ENCODE data around the gene SKIC8.

Gene SKIC8

DNA sequence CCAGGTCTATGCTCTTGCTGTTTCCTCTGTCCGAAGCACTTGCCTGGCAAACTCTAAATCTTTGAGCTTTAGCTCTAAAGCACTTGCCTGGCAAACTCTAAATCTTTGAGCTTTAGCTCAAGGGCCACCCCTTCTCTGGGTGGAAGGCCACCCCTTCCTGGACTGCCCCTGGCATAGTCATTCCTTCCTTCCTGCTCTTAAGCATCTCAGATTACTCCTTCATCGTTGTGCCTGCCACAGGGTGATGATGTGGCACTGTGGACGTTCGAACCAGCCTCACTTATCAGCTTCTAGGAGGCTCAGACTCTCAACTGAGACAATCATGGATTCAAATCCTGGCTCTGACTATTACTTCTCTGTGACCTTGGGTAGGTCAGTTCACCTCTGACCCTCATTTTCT is 30.2 kb upstream of the SKIC8 start:
- no peak for DNase-seq (ENCODE audit: extremely low spot score)
- ChIA-PET POLR2A (interaction anchor here (0.7 kb wide), 1 partner anchor 88 kb away, joined by 5 read pairs; no protein-coding TSS in a partner anchor), CTCF (interaction anchor here (1.0 to 2.4 kb wide), 2 partner anchors 9 to 93 kb away, joined by 3 to 6 read pairs; no protein-coding TSS in a partner anchor)

GRCh38 chr15:78327466-78327865 is 28.1 kb upstream of the SKIC8 start:
- DNase-seq (ENCODE audit: extremely low spot score), result no peak
- TF ChIP-seq, protein P1, sequence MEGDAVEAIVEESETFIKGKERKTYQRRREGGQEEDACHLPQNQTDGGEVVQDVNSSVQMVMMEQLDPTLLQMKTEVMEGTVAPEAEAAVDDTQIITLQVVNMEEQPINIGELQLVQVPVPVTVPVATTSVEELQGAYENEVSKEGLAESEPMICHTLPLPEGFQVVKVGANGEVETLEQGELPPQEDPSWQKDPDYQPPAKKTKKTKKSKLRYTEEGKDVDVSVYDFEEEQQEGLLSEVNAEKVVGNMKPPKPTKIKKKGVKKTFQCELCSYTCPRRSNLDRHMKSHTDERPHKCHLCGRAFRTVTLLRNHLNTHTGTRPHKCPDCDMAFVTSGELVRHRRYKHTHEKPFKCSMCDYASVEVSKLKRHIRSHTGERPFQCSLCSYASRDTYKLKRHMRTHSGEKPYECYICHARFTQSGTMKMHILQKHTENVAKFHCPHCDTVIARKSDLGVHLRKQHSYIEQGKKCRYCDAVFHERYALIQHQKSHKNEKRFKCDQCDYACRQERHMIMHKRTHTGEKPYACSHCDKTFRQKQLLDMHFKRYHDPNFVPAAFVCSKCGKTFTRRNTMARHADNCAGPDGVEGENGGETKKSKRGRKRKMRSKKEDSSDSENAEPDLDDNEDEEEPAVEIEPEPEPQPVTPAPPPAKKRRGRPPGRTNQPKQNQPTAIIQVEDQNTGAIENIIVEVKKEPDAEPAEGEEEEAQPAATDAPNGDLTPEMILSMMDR (IDR thresholded peaks at IDR 0.05; ENCODE audit: control extremely low read depth, extremely low read depth, low read depth, missing control alignments), result no peak
- CTCF ChIA-PET, result interaction anchor here (1.7 kb wide), 1 partner anchor 16 kb away, joined by 6 read pairs; no protein-coding TSS in a partner anchor
- POLR2A ChIA-PET, result no interaction called here

More for the DNA sequence above, 30.2 kb upstream of the SKIC8 start:
- TF ChIP-seq, protein P1 (IDR thresholded peaks at IDR 0.05; ENCODE audit: control extremely low read depth, extremely low read depth, low read depth, missing control alignments), result no peak

DNA sequence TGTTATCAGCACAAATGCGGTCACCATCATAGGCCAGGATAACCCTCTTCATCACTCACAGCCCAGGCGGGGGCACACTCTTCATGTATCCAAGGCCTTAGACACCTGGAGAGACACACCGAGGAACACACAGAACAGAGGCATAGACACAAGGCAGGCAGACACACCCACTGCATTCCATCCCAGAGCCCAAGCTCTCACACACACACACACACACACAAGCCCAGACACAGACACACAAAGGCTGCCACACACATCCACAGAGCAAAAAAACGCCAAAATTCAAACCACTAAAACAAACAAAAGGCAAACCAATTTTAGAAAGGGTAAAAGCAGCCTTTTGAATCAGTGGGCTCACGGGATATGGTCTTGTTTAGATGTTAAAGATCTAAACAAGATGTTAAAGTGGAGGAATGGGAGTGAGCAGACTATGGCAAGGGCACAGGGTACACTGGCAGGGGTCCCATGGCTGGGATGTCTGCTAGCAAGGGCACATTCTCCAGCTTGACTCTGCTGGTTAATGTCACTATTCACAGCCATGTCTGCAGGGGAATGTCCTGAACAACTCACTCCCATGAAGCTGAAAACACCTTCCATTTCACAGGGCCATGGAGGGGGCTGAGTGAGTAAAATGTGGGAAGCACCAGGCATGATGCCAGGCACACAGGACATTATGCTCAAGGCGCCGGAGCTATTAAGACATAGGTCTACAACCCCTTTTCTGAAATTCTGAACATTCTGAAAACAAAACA is 25.9 kb upstream of the SKIC8 start:
- ChIA-PET CTCF (no interaction called here), POLR2A (no interaction called here)
- TF ChIP-seq, protein P1 (IDR thresholded peaks at IDR 0.05; ENCODE audit: control extremely low read depth, extremely low read depth, low read depth, missing control alignments), result no peak
- no peak for DNase-seq (ENCODE audit: extremely low spot score)

GRCh38 chr15:78324144-78324543 is 24.7 kb upstream of the SKIC8 start:
- ChIA-PET POLR2A (no interaction called here), CTCF (no interaction called here)
- TF ChIP-seq, protein P1 (IDR thresholded peaks at IDR 0.05; ENCODE audit: control extremely low read depth, extremely low read depth, low read depth, missing control alignments), result no peak
- DNase-seq (ENCODE audit: extremely low spot score), result no peak

DNA sequence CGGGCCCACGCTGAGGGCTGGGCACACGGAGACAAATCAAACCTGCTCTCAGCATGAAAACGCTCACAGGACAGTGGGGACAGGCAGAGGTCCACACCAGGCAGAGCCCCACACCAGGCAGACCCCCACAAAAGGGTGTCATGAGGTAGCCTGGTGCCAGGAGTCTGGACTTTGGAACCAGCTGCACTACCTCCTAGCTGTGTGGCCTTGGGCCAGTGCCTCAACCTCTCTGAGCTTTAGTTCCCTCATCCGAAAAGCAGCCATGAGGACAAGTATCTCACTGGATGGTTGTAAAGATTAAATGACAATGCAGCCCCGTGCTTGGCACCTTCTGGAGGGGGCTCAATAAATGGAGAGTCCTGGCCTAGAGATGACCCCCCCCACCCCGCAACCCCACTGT is 24.3 kb upstream of the SKIC8 start:
- TF ChIP-seq, protein P1 (IDR thresholded peaks at IDR 0.05; ENCODE audit: control extremely low read depth, extremely low read depth, low read depth, missing control alignments), result no peak
- ChIA-PET POLR2A (no interaction called here), CTCF (no interaction called here)
- DNase-seq (ENCODE audit: extremely low spot score), result no peak

- TF ChIP-seq, protein P1 (IDR thresholded peaks at IDR 0.05; ENCODE audit: control extremely low read depth, extremely low read depth, low read depth, missing control alignments), result no peak
- no peak for DNase-seq (ENCODE audit: extremely low spot score)
- CTCF ChIA-PET, result interaction anchor here (0.9 kb wide), 1 partner anchor 75 kb away, joined by 3 read pairs; no protein-coding TSS in a partner anchor
- POLR2A ChIA-PET, result no interaction called here
These were observed 23.5 kb upstream of the SKIC8 start for GRCh38 chr15:78322724-78323521.
